ENCODE results near the gene MRFAP1L1. TPM values are rescaled to one million over a fixed set of nuclear protein-coding genes. Genes with fewer than 3 reads are reported as not detected.

The MRFAP1L1 gene
- total and polyA plus RNA-seq, 2 experiments from 2014 or later, result 61.6 to 73.8 TPM

- TF ChIP-seq ETS1 (IDR thresholded peaks at IDR 0.05), result no peak
- no peak for TF ChIP-seq CTCF (conservative IDR thresholded peaks at IDR 0.05; ENCODE audit: low read depth in 2 of 2)
- no peak for TF ChIP-seq ZNF114 (CRISPR knock-in tag; IDR thresholded peaks at IDR 0.05)
- no peak for TF ChIP-seq ZNF462 (CRISPR knock-in tag; IDR thresholded peaks at IDR 0.05)
- no peak for TF ChIP-seq STAT1 (IDR thresholded peaks at IDR 0.05; ENCODE audit: unreplicated experiment)
- no peak for TF ChIP-seq EZH2phosphoT487 (IDR thresholded peaks at IDR 0.05; ENCODE audit: unreplicated experiment)
- no peak for TF ChIP-seq CREB1 (CRISPR knock-in tag; IDR thresholded peaks at IDR 0.05; ENCODE audit: low read depth)
- TF ChIP-seq NANOG (IDR thresholded peaks at IDR 0.05; ENCODE audit: borderline replicate concordance), result no peak
- TF ChIP-seq EZH2 (IDR thresholded peaks at IDR 0.05; ENCODE audit: low read depth, unreplicated experiment), result no peak
- TF ChIP-seq JUNB (IDR thresholded peaks at IDR 0.05; ENCODE audit: unreplicated experiment), result no peak
- TF ChIP-seq REST (IDR thresholded peaks at IDR 0.05; ENCODE audit: unreplicated experiment), result no peak
- no peak for ATAC-seq
- no peaks in the 10 kb centered on the region for H3K36me3 ChIP-seq (ENCODE audit: insufficient read depth)
- H3K27ac ChIP-seq (ENCODE audit: low read depth), result no peak overlapping the region
- H3K9me2 ChIP-seq (ENCODE audit: insufficient read depth), result no peaks in the 10 kb centered on the region
- no peaks in the 10 kb centered on the region for H3F3A ChIP-seq (replicated peaks; ENCODE audit: low read depth)
- no peaks in the 10 kb centered on the region for H4K20me1 ChIP-seq (replicated peaks; ENCODE audit: insufficient read depth)
- no peak overlapping the region for H3K4me2 ChIP-seq
- H3K4me1 ChIP-seq (ENCODE audit: insufficient read depth), result no peaks in the 10 kb centered on the region
- H3K9me3 Mint-ChIP-seq, result peaks cover 9% of the 10 kb centered on the region; the same call in 1 of the 3 replicates
- H3K4me3 Mint-ChIP-seq, result no peak overlapping the region
- H3K27ac Mint-ChIP-seq, result no peak overlapping the region
- H3K4me1 Mint-ChIP-seq, result no peaks in the 10 kb centered on the region
- H3K79me2 ChIP-seq (replicated peaks; ENCODE audit: insufficient read depth), result no peaks in the 10 kb centered on the region
- no peak overlapping the region for H2AFZ ChIP-seq
- H3K4me3 ChIP-seq, result no peak overlapping the region
- peaks cover 3% of the 10 kb centered on the region for H3K27me3 Mint-ChIP-seq (ENCODE audit: insufficient read depth, low read depth, poor library complexity)
- no peak for DNase-seq (ENCODE audit: low spot score)
- no peaks in the 10 kb centered on the region for H3K27me3 ChIP-seq (ENCODE audit: insufficient read depth)
- H3K36me3 Mint-ChIP-seq (ENCODE audit: low read depth), result no peaks in the 10 kb centered on the region
Observed at GRCh38 chr4:6740347-6740746, 30.7 kb upstream of the MRFAP1L1 start.
